HL-60 (cell line): Measurements from ENCODE around the gene OR8D4.

Experiments
- CTCF ChIP-seq: IDR thresholded peaks from one replicate; pipeline ENCODE4 v1.5.1; 2011; ENCODE audit warnings: low read length, control low read depth, inconsistent platforms; ENCODE audit not compliant: insufficient read depth
- GABPA ChIP-seq: IDR thresholded peaks from 2 replicates; pipeline ENCODE4 v1.6.1; 2012; ENCODE audit warnings: low read depth
- POLR2AphosphoS5 ChIP-seq: IDR thresholded peaks from 2 replicates; pipeline ENCODE4 v1.6.1; 2012; ENCODE audit warnings: low read depth
- REST ChIP-seq: IDR thresholded peaks from 2 replicates; pipeline ENCODE4 v1.6.1; 2012; ENCODE audit warnings: low read depth; ENCODE audit not compliant: insufficient replicate concordance
- SPI1 ChIP-seq: IDR thresholded peaks from 2 replicates; pipeline ENCODE4 v1.6.1; 2012; ENCODE audit warnings: low read depth, mild to moderate bottlenecking, borderline replicate concordance

DNA sequence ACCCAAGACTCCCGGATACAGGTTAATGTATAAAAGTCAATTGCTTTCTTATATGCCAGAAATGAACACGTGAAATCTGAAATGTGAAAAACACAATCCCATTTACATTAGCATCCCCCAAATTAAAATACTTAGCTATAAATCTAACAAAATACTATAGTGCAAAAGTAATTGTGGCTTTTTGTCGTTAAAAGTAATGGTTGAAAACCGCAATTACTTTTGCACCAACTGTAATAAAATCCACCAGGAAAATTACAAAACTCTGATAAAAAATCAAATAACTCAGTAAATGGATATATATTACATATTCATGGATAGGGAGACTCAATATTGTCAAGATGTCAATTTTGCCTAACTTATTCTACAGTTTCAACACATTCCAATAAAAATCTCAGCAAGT, 21.1 kb upstream of the OR8D4 start:
- no peak for TF ChIP-seq CTCF
- no peak for TF ChIP-seq POLR2AphosphoS5
- no peak for TF ChIP-seq SPI1
- no peak for TF ChIP-seq REST
- TF ChIP-seq GABPA = no peak
